Neural progenitor cell (in vitro differentiated cells): ENCODE results near the gene P2RY6.

ENCODE experiments used
- CTCF ChIP-seq: fragments of 200-600 bp; sonication (generic); IDR thresholded peaks from 2 replicates; pipeline ENCODE4 v1.5.1; 2017; ENCODE audit warnings: antibody characterized with exemption, mild to moderate bottlenecking
- EZH2phosphoT487 ChIP-seq: fragments of 200-600 bp; sonication (generic); IDR thresholded peaks from 2 replicates; pipeline ENCODE4 v1.6.1; 2017; ENCODE audit warnings: antibody characterized with exemption

GRCh38 chr11:73241300-73241699 lies 30.8 kb upstream of the P2RY6 start:
- TF ChIP-seq CTCF (no peak), EZH2phosphoT487 (no peak)
